Uterus (tissue), 2 donors: ENCODE measurements around the gene PHYHIPL.

Experiments
- CTCF ChIP-seq, 4 experiments: fragments of 200-600 bp in 2 of 4; fragments of 450-650 bp in 2 of 4; sonication (generic) in 2 of 4; IDR thresholded peaks; one replicate each; pipeline ENCODE4 v1.5.1; 2016 to 2019; ENCODE audit warnings: antibody characterized with exemption in 4 of 4, mild to moderate bottlenecking in 2 of 4, moderate library complexity in 1 of 4
- POLR2A ChIP-seq, 2 donors: fragments of 450-650 bp; IDR thresholded peaks; one replicate each; pipeline ENCODE4 v1.6.1; 2016; ENCODE audit warnings: antibody characterized with exemption in 2 of 2, mild to moderate bottlenecking in 1 of 2, moderate library complexity in 1 of 2

- TF ChIP-seq CTCF (IDR thresholded peaks at IDR 0.05), result no peak
- no peak for TF ChIP-seq POLR2A (IDR thresholded peaks at IDR 0.05)
Observed at GRCh38 chr10:59279476-59279875, 103.0 kb downstream of the PHYHIPL start.
